Stomach smooth muscle (tissue), 2 donors: ENCODE data around the gene NGEF.

Experiments
- H3K27ac ChIP-seq: one replicate; pipeline ENCODE4 v1.7.0; 2013; ENCODE audit warnings: mild to moderate bottlenecking, low read length, inconsistent platforms
- H3K27me3 ChIP-seq, 2 donors: one replicate each; pipeline ENCODE4 v1.7.0; 2013; ENCODE audit warnings: low read length in 2 of 2; ENCODE audit not compliant: insufficient read depth in 2 of 2, control insufficient read depth in 1 of 2
- H3K36me3 ChIP-seq, 2 donors: one replicate each; pipeline ENCODE4 v1.7.0; 2013; ENCODE audit warnings: low read length in 2 of 2; ENCODE audit not compliant: control insufficient read depth in 2 of 2, insufficient read depth in 2 of 2
- H3K4me1 ChIP-seq: one replicate; pipeline ENCODE4 v1.7.0; 2013; ENCODE audit warnings: low read length; ENCODE audit not compliant: control insufficient read depth, insufficient read depth
- H3K4me3 ChIP-seq, 2 donors: one replicate each; pipeline ENCODE4 v1.7.0; 2013; ENCODE audit warnings: low read length in 2 of 2
- H3K9ac ChIP-seq, 2 donors: one replicate each; pipeline ENCODE4 v1.7.0; 2013; ENCODE audit warnings: low read length in 2 of 2, mild to moderate bottlenecking in 1 of 2
- H3K9me3 ChIP-seq, 2 donors: one replicate each; pipeline ENCODE4 v1.7.0; 2013; ENCODE audit warnings: low read length in 2 of 2; ENCODE audit not compliant: control insufficient read depth in 2 of 2
- donor health status: healthy.
- donor health status: Pancreatic carcinoma.

NGEF gene

GRCh38 chr2:232873909-232874641 lies 139.0 kb downstream of the NGEF start:
- Histone ChIP-seq H3K27me3 (peaks cover 14 to 22% of the 10 kb centered on the region in 2 donors), H3K36me3 (no peaks in the 10 kb centered on the region), H3K9ac (no peak overlapping the region), H3K27ac (no peak overlapping the region), H3K9me3 (no peaks in the 10 kb centered on the region), H3K4me1 (peaks cover 8% of the 10 kb centered on the region), H3K4me3 (no peak overlapping the region)

DNA sequence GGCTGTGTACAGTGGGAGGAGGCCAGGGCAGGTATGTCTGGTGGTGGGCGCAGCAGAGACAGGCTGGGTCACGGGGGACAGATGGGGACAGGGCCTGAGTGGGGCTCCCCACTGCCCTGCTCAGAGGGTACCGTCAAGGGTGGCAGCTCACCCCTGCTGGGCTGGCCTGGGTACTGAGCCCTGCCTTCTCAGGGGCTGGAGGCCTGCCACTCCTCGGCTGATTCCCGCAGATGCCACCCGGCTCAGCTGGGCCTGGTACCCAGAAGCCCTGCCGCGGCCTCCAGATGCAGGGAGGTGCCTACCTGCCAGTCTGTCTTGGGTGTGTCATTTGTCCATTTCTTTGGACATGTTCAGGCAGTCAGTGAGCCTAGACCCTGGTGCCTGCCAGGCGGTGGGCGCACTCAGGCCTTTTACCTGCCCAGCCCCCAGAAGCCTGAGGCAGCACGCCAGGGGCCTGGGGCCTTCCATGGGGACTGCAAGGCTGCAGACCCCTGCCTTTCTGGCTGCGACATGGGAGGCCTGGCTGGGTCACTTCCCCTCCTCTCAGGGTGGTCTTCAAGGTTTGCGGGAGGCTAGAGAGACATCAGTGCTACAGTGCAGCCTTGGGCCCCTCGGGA lies 139.7 kb downstream of the NGEF start:
- no peaks in the 10 kb centered on the region for H3K36me3 ChIP-seq
- H3K4me1 ChIP-seq: peaks cover 8% of the 10 kb centered on the region
- H3K27ac ChIP-seq: no peak overlapping the region
- H3K27me3 ChIP-seq: peaks cover 14 to 22% of the 10 kb centered on the region in 2 donors
- H3K9me3 ChIP-seq: no peaks in the 10 kb centered on the region
- no peak overlapping the region for H3K9ac ChIP-seq
- no peak overlapping the region for H3K4me3 ChIP-seq

GRCh38 chr2:232872826-232873225 lies 140.2 kb downstream of the NGEF start:
- H3K9ac ChIP-seq: no peak overlapping the region
- H3K4me3 ChIP-seq: no peak overlapping the region
- H3K27ac ChIP-seq: no peak overlapping the region
- no peaks in the 10 kb centered on the region for H3K36me3 ChIP-seq
- peaks cover 8% of the 10 kb centered on the region for H3K4me1 ChIP-seq
- peaks cover 13 to 22% of the 10 kb centered on the region in 2 donors for H3K27me3 ChIP-seq
- no peaks in the 10 kb centered on the region for H3K9me3 ChIP-seq

GRCh38 chr2:232871835-232872736 lies 141.0 kb downstream of the NGEF start:
- Histone ChIP-seq H3K4me3 (no peak overlapping the region), H3K27me3 (peaks cover 7 to 22% of the 10 kb centered on the region in 2 donors), H3K9ac (no peak overlapping the region), H3K27ac (no peak overlapping the region), H3K9me3 (no peaks in the 10 kb centered on the region), H3K36me3 (no peaks in the 10 kb centered on the region), H3K4me1 (peaks cover 8% of the 10 kb centered on the region)

DNA sequence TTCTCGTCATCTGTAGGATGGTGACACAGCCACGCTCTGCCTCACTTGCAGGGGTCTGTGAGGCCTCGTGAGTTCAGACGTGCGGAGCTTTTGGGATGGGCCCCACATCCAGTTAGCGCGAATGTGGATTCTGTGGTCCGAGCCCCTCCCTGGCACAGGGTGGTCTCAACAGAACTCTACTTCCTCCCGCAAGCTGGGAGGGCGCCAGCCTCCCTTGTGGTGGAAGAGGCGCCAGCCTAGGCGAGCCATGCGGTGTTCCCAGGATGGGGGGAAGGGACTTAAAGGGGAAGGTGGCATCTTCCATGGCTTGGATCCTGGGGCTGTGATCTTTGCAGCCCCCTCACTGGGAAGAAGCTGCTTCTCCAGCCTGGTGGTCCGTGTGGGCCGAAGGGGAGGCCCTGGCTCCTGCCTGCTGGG lies 141.6 kb downstream of the NGEF start:
- Histone ChIP-seq H3K27ac (no peak overlapping the region), H3K9ac (no peak overlapping the region)

DNA sequence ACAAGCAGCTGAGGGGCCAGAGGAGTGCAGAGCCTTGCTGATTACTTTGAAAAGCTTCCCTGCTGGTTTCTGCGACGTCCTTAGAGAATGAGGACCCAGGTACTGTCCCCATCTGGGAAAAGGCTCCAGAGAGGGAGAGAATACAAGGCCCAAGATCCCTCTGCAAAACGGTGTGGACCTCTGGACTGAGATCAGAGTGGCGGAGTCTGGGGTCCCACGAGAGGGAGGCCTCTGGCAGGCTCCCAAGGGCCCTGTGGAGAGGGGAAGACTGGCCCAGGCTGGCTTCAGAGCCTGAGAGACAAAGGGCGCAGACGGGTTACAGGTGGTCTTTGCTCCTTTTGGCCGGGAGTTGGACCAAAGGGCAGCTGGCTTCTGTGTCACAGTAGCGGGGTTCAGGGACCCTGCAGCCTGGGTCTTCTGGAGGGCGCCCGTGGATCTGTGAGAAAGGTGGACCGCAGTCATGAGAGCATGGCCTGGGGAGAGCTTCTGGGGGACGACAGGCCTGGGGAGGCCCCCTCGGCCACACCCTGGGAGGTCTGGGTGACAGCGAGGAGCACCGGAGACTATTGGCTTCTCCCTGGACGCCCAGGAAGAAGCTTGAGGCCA lies 142.2 kb downstream of the NGEF start:
- H3K9ac ChIP-seq: no peak overlapping the region
- no peaks in the 10 kb centered on the region for H3K4me1 ChIP-seq
- no peak overlapping the region for H3K4me3 ChIP-seq
- H3K9me3 ChIP-seq: no peaks in the 10 kb centered on the region
- H3K27me3 ChIP-seq: peaks cover 7 to 12% of the 10 kb centered on the region in 2 donors
- H3K27ac ChIP-seq: no peak overlapping the region
- no peaks in the 10 kb centered on the region for H3K36me3 ChIP-seq

More for the DNA sequence above, 141.6 kb downstream of the NGEF start:
- Histone ChIP-seq H3K9me3 (no peaks in the 10 kb centered on the region), H3K4me3 (no peak overlapping the region), H3K4me1 (peaks cover 3% of the 10 kb centered on the region), H3K36me3 (no peaks in the 10 kb centered on the region), H3K27me3 (peaks cover 7 to 16% of the 10 kb centered on the region in 2 donors)

DNA sequence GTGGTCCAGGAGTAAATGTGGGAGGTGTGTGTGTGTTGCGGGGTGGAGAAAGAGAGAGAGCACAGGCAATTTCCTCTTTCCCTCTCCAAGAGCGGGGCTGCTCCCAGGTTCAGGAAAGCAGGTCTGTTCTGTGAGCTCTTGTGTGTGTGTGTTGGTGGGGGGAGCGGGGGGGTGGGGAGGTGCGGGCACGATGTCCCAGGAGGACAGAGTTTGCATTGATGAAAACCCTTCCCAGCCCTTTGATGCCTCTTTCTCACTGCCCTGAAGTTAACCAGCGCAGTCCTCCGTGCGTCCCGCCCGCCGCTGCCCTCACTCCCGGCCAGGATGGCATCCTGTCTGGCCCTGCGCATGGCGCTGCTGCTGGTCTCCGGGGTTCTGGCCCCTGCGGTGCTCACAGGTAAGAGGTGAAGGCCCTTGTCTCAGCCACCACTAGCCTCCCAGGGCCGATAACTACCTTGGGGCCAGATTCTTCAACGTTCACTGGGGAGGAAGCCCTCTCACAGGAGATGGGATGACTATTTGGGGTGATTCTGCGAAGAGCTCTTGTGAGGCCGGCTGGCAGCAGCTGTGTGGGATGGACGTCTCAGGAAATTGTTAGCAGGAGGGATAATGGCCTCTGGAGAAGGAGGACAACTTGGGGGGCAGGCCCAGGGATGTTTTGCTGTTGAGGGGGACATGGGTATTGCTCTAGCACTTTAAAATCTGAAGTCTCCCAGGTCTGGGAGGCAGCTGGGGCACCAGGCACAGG lies 142.9 kb downstream of the NGEF start, which contains the start of gene SNORC:
Gene SNORC, plus strand, starts transcription at position 247 of the 748 bp plus-strand sequence. Its CDS starts 78 bp downstream, at position 325.
- no peaks in the 10 kb centered on the region for H3K9me3 ChIP-seq
- H3K36me3 ChIP-seq: no peaks in the 10 kb centered on the region
- H3K27me3 ChIP-seq: peaks cover under 1 to 5% of the 10 kb centered on the region in 2 donors
- H3K4me1 ChIP-seq: no peaks in the 10 kb centered on the region
- no peak within 1 kb of the TSS for H3K27ac ChIP-seq
- no peak within 1 kb of the TSS for H3K4me3 ChIP-seq
- no peak within 1 kb of the TSS for H3K9ac ChIP-seq

DNA sequence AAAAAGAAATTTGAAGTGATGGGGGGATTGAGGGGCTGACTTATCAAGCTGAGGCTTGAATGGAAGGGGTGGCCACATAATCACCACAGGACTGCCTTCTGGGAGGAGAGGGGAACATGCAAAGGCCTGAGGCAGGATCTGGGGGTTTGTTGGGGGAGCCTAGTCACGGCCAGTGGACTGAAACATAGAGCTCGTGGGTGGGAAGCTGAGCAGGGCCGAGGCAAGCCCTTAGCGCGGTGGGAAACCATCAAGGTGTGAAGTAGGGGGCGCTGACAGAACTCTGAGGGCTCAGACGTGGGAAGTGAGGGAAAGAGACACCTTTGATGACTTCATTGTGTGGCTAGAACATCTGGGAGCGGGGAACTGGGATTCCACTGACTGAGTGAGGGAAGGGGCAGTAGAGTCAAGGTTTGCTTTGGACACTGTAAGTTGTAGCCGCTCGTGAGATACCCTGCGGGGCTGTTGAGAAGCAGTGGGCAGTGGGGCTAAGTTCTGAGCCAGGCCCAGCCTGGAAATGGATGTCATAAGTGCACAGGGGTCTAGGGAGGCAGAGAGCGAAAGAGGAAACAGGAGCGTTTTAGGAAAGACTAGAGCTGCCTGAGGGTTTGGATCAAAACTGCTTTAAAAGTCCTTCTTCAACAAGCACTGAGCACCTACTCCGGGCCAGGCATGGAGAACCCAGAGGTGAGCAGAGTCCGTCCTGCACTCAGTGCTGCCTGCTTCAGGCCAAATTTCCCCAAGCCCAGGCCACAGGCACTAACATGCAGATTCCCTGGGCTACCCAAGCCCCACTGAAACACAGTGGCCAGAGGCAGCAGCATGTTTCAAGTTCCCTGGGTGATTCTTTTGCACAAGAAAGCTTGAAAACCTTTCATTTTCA lies 143.7 kb downstream of the NGEF start:
- Histone ChIP-seq H3K27me3 (no peaks in the 10 kb centered on the region), H3K27ac (no peak overlapping the region), H3K4me3 (no peak overlapping the region), H3K9ac (no peak overlapping the region), H3K9me3 (no peaks in the 10 kb centered on the region), H3K4me1 (no peaks in the 10 kb centered on the region), H3K36me3 (no peaks in the 10 kb centered on the region)

DNA sequence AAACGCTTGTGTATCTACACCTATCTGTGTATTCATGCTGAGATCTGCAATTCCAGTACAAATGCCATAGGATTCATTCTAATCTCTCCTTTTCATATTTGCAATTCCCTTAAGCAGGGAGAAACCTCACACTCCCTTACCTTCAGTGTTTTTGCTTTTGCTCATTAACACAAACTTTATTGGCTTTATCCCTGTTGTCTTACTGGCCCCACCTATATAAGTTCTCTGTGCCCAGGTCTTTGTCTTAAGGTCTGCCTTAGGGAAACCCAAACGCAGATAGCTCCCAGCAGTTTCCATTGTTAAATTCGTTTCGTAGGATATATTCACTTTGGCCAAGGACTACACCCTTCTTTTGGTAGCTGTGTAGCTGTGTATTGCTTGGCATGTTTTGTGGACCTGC lies 147.0 kb downstream of the NGEF start:
- Histone ChIP-seq H3K4me1 (no peaks in the 10 kb centered on the region), H3K9ac (no peak overlapping the region), H3K9me3 (no peaks in the 10 kb centered on the region), H3K27me3 (no peaks in the 10 kb centered on the region), H3K4me3 (no peak overlapping the region), H3K27ac (no peak overlapping the region), H3K36me3 (peaks cover 4 to 7% of the 10 kb centered on the region in 2 donors)
